ENCODE results near the gene VAV2. TPM values are rescaled to one million over a fixed set of nuclear protein-coding genes. Genes with fewer than 3 reads are reported as not detected.

VAV2 gene
- total and polyA plus RNA-seq, 2 of the 4 experiments (the other 2 are of a cell fraction), result 10.8 to 13.4 TPM

DNA sequence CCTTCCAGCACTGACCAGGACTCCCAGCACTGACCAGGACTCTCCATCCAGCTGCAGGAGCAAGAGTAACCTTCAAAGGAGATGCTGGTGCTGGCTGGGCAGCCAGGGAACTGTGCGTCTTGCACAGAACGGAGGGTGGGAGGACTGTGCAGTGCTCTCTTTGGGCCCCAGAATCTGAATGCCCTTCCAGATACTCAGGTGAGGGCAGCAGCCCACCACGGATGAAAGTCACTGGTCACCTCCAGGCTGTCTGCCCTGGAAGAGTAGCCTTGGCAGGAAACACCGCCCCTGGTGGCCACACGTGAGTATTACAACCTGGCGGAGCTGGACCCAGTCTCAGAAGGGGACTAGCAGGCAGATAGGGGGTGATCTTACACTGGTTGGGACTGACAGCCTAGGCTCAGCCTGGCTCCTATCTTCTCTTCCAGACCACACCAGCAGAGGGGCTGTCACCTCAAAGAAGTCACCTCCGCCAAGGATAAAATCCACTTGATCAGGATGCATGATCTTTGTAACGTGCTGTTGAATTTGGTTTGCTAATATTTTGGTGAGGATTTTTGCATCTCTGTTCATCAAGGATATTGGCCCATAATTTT is 249.2 kb downstream of the VAV2 start:
- ChIA-PET CTCF (interaction anchor here (0.6 to 1.7 kb wide), 6 partner anchors 10 to 250 kb away, joined by 3 to 4 read pairs (median 3); no protein-coding TSS in a partner anchor), POLR2A (ENCODE audit: unreplicated experiment) (no interaction called here)
- Histone ChIP-seq H3K9me3 (ENCODE audit: control insufficient read depth, insufficient read depth, low read length) (no peaks in the 10 kb centered on the region), H2AFZ (replicated peaks; ENCODE audit: low read length, poor library complexity) (peak overlapping the region; percentile 2), H3K4ac (ENCODE audit: low read depth, low read length) (no peak overlapping the region), H3K27ac (ENCODE audit: insufficient read depth, low read length) (no peak overlapping the region), H3K56ac (ENCODE audit: extremely low read depth, insufficient read depth, low read length) (no peak overlapping the region), H2AK5ac (ENCODE audit: low read depth, low read length) (no peak overlapping the region), H3K4me2 (ENCODE audit: low read depth, low read length) (no peak overlapping the region), H2BK15ac (ENCODE audit: low read depth, low read length) (no peak overlapping the region), H3K14ac (replicated peaks; ENCODE audit: low read depth, low read length) (no peak overlapping the region), H4K20me1 (ENCODE audit: insufficient read depth, low read length) (no peaks in the 10 kb centered on the region), H4K8ac (ENCODE audit: low read depth in 2 of 2, low read length in 2 of 2) (no peak overlapping the region), H4K91ac (ENCODE audit: insufficient read depth, low read depth, low read length) (no peak overlapping the region), H3K9me1 (ENCODE audit: insufficient read depth, low read length) (peaks cover 4% of the 10 kb centered on the region; the same call in 1 of the 2 replicates), H3K27me3 (ENCODE audit: control insufficient read depth, insufficient read depth, low read length) (peaks cover 7% of the 10 kb centered on the region), H3K23ac (ENCODE audit: low read depth, low read length) (no peak overlapping the region), H3K79me1 (ENCODE audit: low read depth in 1 of 2, low read length in 2 of 2) (no peaks in the 10 kb centered on the region), H3K9ac (ENCODE audit: low read depth, low read length) (no peak overlapping the region), H2BK20ac (ENCODE audit: low read depth, low read length) (no peak overlapping the region), H4K5ac (ENCODE audit: low read depth, low read length) (no peak overlapping the region), H3K4me3 (ENCODE audit: insufficient read depth, low read depth, low read length) (no peak overlapping the region), H2AK9ac (replicated peaks; ENCODE audit: low read depth, low read length, poor library complexity) (no peak overlapping the region), H3K18ac (ENCODE audit: low read depth, low read length) (no peak overlapping the region), H3K36me3 (ENCODE audit: control insufficient read depth, insufficient read depth, low read length) (no peaks in the 10 kb centered on the region), H2BK5ac (ENCODE audit: low read depth, low read length, poor library complexity, severe bottlenecking) (no peak overlapping the region), H2BK120ac (ENCODE audit: low read depth, low read length) (no peak overlapping the region), H3K4me1 (ENCODE audit: control insufficient read depth, insufficient read depth, low read length) (no peaks in the 10 kb centered on the region)
- no TSS peak for BruUV-seq (replicated peaks)
- WGBS, 2 experiments (ENCODE audit: extremely low coverage in 2 of 2, insufficient read length in 1 of 2), result 5% methylated on average over 4 of the region's 8 CpGs; no CpG with 5 or more reads in 1 of the 2 experiments
- in situ Hi-C loops (cut with MboI; ENCODE audit: low sequenced_read_pairs) (no loop called here), intact Hi-C loops (cut with micrococcal nuclease) (no loop called here), dilution Hi-C loops (cut with HindIII; ENCODE audit: low sequenced_read_pairs, unreplicated experiment) (no loop called here)
- DNase-seq, result peak; percentile 57
- peak; percentile 88 for ATAC-seq (ENCODE audit: low read depth)
- TF ChIP-seq SMC3 (IDR thresholded peaks at IDR 0.05; ENCODE audit: low read depth, low read length) (peak; percentile 39; the same call in 1 of the 2 replicates), BHLHE40 (IDR thresholded peaks at IDR 0.05; ENCODE audit: low read depth, low read length) (no peak), CEBPB (IDR thresholded peaks at IDR 0.05; ENCODE audit: low read depth, low read length) (no peak), POLR2A (IDR thresholded peaks at IDR 0.05; ENCODE audit: low read depth, low read length) (no peak), MAZ (IDR thresholded peaks at IDR 0.05; ENCODE audit: borderline replicate concordance, low read depth, low read length) (no peak), RAD21 (IDR thresholded peaks at IDR 0.05; ENCODE audit: low read length) (peak; percentile 64), MAFK (IDR thresholded peaks at IDR 0.05; ENCODE audit: low read depth, low read length) (no peak), CHD1 (IDR thresholded peaks at IDR 0.05; ENCODE audit: low read depth, low read length) (no peak), RFX5 (IDR thresholded peaks at IDR 0.05; ENCODE audit: low read depth, low read length) (no peak)
- TF ChIP-seq, protein P1, sequence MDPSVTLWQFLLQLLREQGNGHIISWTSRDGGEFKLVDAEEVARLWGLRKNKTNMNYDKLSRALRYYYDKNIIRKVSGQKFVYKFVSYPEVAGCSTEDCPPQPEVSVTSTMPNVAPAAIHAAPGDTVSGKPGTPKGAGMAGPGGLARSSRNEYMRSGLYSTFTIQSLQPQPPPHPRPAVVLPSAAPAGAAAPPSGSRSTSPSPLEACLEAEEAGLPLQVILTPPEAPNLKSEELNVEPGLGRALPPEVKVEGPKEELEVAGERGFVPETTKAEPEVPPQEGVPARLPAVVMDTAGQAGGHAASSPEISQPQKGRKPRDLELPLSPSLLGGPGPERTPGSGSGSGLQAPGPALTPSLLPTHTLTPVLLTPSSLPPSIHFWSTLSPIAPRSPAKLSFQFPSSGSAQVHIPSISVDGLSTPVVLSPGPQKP (IDR thresholded peaks at IDR 0.05; ENCODE audit: borderline replicate concordance, low read depth, low read length), result no peak
- TF ChIP-seq, protein P2, sequence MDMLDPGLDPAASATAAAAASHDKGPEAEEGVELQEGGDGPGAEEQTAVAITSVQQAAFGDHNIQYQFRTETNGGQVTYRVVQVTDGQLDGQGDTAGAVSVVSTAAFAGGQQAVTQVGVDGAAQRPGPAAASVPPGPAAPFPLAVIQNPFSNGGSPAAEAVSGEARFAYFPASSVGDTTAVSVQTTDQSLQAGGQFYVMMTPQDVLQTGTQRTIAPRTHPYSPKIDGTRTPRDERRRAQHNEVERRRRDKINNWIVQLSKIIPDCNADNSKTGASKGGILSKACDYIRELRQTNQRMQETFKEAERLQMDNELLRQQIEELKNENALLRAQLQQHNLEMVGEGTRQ (IDR thresholded peaks at IDR 0.05; ENCODE audit: low read depth, low read length), result no peak
- TF ChIP-seq, protein P3, sequence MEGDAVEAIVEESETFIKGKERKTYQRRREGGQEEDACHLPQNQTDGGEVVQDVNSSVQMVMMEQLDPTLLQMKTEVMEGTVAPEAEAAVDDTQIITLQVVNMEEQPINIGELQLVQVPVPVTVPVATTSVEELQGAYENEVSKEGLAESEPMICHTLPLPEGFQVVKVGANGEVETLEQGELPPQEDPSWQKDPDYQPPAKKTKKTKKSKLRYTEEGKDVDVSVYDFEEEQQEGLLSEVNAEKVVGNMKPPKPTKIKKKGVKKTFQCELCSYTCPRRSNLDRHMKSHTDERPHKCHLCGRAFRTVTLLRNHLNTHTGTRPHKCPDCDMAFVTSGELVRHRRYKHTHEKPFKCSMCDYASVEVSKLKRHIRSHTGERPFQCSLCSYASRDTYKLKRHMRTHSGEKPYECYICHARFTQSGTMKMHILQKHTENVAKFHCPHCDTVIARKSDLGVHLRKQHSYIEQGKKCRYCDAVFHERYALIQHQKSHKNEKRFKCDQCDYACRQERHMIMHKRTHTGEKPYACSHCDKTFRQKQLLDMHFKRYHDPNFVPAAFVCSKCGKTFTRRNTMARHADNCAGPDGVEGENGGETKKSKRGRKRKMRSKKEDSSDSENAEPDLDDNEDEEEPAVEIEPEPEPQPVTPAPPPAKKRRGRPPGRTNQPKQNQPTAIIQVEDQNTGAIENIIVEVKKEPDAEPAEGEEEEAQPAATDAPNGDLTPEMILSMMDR (conservative IDR thresholded peaks at IDR 0.05; ENCODE audit: low read depth, low read length), result peak; percentile 91
